ENCODE measurements around the gene POLR3E. TPM values are rescaled to one million over a fixed set of nuclear protein-coding genes. Genes with fewer than 3 reads are reported as not detected.

POLR3E gene
- polyA plus RNA-seq, 3 donors = 51.9 to 76.8 (median 53.0) TPM

DNA sequence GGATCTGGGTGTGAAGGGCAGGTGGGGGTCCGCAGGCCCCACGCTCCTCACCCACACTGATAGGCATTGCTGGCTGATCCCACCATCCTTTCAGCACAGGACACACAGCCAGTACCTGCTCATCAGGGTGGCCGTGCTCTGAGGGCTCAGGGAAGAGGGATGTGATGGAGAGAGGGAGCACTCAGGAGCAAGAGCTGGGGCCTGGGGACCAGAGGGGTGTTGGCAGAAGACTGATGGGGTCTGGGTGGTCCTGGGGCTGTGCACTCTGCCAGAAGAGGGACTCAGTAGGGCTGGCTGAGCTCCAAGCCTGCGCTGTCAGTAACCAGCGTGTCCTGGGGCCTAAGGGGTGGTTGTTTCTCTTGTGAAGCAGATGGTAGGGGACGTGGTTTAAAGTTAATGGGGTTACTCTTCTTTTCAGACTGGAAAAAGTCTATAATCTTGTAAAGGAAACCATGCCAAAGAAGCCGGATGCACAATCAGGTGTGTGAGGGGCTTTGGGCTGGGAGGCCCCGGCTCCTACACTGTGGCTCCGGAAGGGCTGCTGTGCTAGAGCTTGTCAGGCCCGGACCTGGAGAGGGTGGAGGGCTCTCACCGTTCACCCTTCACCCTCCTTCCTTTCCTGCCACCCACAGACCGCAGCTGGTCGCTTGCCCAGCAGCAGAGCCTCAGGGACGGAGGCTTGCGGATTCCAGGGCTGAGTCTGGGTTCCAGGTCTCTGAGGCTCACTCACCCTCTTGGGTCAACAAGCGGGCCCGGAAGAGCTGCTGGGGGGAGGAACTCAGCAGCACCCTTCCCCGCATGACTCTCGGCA, 27.8 kb downstream of the POLR3E start:
- no peak for DNase-seq (ENCODE audit: extremely low read depth in 1 of 11, low read depth in 9 of 11, low spot score in 4 of 11)

DNA sequence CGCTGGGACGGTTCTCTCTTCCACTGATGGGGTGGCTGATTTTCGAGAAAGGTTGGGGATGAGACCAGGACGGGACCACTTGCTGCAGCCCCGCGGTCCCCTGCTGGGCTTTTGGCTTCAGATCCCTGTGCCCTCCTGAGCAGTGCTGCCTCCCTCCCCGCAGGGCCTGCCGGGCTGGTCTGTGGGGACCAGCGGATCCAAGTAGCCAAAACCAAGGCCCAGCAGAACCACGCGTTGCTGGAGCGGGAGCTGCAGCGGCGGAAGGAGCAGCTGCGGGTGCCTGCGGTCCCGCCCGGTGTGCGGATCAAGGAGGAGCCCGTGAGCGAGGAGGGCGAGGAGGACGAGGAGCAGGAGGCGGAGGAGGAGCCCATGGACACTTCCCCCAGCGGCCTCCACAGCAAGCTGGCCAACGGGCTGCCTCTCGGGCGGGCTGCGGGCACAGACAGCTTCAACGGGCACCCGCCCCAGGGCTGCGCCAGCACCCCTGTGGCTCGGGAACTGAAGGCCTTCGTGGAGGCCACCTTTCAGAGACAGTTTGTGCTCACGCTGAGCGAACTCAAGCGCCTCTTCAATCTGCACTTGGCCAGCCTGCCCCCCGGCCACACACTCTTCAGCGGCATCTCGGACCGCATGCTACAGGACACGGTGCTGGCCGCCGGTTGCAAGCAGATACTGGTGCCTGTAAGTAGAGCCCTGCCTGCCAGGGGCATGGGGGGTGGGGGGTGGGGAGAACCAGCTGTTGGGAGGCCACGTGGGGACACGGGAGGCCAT, 28.6 kb downstream of the POLR3E start:
- DNase-seq (ENCODE audit: extremely low read depth in 1 of 11, low read depth in 9 of 11, low spot score in 4 of 11) = no peak

DNA sequence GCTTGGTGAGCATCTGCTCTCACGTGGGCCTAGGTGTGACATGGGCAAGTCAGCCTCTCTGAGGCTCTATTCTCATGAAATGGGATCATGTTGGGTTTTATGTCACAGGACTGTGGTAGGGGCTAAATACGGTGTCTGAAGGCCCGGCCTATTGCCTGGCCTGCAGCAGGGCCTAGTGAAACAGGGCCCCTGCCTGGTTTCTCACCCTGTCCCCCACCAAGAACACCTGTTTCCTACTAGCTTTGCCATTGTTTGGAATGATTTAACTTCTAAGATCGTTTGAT, 29.1 kb downstream of the POLR3E start:
- no peak for DNase-seq (ENCODE audit: extremely low read depth in 1 of 11, low read depth in 9 of 11, low spot score in 4 of 11)

DNA sequence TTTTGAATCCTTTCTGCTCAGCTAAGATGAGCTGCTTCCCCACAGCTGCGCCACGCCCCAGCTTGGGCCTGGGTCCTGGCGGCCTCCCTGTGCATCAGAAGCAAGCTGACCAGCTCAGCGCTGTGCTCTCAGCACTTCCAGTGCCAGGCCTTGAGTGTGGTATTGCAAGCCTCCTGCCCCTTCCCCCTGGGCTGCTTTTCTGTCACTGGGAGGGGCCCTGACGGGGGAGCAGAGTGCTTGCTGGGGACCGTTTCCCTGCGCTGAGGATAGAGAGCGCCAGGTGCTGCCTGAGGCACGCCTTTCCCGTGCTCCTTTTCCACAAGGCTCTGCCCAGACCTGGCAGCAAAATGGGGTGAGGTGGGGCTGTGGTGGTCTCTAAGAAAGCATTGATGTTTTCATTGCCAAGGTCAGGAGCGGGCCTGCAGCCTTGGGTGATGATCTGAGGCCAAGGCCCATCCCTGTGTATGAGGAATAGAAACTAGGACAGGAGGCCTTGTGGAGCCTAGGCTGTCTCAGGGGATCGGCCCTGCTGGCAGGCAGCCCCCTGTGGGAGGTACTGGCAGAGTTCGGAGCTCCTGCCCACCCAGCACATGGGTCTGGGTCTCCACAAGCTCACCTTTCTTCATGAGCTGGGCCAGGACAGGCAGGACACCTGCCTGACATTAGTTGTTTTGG, 29.7 kb downstream of the POLR3E start:
- no peak for DNase-seq (ENCODE audit: extremely low read depth in 1 of 11, low read depth in 9 of 11, low spot score in 4 of 11)

DNA sequence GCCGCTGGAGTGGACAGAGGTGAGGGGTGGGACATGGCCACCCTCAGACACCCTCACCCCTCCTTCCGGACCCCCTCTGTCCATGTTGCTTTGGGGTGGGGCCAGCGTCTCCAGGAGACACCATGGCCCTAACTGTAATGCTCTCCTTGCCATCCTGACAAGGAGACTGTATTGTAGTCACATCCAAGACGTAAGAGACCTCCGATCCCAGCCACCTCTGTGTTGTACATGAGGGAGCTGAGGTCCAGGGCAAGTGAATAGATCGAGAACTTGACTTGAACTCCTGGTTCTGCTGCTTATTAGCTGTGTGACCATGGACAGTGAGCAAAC, 30.2 kb downstream of the POLR3E start:
- no peak for DNase-seq (ENCODE audit: extremely low read depth in 1 of 11, low read depth in 9 of 11, low spot score in 4 of 11)

DNA sequence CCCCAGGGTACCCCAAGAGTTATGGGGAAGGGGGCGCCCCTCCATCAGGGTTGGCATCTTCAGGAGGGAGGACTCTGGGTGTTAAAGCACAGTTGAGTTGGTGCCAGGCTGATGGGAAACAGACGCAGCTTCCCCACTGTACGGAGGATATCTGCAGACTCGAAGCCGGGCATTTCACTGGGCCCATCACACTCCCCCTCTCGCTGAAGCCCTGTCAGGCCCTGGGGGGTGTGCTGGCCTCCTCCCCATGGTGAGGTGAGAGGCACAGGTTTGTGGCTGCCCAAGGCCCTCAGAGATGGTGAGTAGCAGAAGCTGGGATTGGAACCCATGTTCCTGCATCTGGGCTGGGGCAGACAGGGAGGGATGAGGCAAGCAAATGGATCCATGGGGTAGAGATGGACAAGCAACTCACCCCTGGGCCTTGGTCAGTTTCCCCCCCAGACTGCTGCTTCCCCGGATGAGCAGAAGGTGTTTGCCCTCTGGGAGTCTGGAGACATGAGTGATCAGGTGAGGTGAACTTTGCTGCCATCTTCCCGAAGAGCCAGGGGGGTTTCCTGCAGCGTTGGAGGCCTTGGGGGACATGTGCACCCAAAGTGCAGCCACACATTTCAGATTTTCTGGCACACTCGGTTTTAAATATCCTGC, 31.0 kb downstream of the POLR3E start:
- no peak for DNase-seq (ENCODE audit: extremely low read depth in 1 of 11, low read depth in 9 of 11, low spot score in 4 of 11)

DNA sequence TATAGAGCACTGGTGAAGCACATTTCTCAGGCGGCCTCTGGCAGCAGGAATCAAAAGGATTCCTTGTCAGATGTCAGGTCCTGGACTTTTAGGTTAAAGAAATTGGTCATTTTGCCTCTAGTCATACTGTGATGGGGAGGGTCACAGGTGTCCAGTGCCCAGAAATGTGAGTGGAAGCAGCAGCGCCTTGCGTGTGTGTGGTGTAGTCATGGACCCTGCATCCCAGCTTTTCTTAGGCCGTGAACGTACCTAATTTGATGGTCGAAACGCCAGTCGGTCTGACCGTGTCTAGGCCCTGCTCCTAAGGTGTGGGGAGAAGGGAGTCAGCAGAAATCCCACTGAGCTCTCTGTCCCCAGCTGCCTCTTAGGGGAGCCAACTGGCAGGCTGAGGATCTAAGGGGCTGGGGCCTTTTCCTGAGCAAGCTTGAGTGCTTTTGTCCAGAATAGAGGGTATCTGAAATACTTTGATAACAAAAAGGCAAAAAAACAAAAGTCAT, 32.0 kb downstream of the POLR3E start:
- DNase-seq (ENCODE audit: extremely low read depth in 1 of 11, low read depth in 9 of 11, low spot score in 4 of 11) = no peak

DNA sequence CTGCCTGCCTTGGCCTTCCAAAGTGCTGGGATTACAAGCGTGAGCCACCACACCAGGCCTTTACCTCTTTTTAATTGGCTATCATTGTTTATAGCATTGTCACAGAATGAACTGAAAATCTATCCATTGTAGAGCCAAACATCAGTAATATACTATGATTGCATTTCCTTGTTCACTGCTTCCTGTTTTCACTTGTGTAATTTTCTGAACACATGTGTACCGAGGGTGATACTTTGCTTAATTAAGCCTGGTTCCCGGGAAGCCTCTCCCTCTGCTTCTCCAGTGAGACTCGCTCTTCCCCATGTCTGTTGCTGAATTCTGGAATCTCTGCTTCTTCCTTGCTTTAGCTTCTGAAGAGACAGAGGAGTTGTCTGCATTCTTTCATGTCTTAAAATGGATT, 33.1 kb downstream of the POLR3E start:
- no peak for DNase-seq (ENCODE audit: extremely low read depth in 1 of 11, low read depth in 9 of 11, low spot score in 4 of 11)

DNA sequence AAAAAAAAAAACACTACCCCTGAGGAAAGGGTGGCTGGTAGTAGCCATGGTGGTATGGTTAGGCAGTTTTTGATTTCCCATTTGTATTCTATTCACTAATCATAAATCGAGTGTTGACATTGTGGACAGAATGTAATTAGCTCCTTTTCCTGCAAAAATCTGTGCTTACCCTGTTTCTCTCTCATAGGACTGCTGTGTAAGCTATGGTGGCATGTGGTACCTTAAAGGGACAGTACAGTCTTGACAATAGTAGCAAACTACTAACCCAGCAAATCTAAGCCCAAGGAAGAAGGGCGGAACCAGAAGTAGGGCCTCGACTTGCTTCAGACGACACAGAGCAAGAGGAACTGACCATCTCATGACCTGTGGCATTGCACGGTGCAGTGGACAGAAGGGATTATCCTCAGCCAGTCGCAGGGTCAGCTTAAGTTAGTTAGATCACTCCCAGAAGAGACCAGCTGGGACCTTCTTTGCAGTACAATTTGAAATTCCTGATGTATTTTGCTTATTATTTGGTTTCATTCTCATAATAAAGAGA, 36.3 kb downstream of the POLR3E start:
- no peak for DNase-seq (ENCODE audit: extremely low read depth in 1 of 11, low read depth in 9 of 11, low spot score in 4 of 11)

DNA sequence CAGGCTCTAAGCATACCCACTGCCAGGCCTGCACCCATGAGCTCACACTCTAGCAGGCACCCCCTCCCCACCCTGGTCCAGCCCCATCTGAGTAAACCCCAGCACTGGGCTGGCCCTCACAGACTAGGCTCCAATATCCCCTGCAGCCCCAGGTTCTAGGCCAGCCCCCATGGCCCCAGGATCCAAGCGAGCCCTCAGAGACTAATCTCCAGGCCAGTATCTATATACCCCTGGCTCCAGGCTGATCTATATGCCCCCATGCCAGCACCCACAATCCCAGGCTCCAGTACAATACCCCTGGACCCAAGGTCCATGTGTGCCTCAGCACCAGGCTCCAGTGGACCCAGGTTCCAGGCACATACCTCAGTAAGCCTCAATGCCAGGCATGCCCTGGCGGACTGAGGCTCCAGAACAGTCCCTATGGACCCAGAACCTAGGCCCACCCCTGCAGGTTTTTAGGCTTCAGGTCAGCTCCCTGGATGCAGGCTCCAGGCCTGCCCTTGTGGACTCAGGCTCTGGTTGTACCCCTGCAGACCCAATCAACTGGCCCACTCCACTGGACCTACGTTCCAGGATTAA, 38.5 kb downstream of the POLR3E start:
- no peak for DNase-seq (ENCODE audit: extremely low read depth in 1 of 11, low read depth in 9 of 11, low spot score in 4 of 11)

DNA sequence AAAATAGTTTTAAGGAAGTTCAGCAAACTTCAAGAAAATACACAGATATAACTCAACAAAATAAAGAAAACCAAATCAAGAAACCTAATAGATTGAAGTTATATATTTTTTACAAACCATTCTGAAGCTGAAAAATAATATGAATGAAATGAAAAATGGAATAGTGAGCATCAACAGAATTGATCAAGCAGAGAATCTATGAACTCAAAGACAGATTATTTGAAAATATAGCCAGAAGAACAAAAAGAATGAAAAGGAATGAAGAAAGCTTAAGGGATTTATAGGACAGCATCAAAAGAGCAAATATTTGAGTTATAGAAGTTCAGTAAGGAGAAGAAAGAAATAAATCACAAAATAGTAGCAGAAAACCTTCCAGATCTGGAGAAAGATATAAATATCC, 39.4 kb downstream of the POLR3E start:
- no peak for DNase-seq (ENCODE audit: extremely low read depth in 1 of 11, low read depth in 9 of 11, low spot score in 4 of 11)

DNA sequence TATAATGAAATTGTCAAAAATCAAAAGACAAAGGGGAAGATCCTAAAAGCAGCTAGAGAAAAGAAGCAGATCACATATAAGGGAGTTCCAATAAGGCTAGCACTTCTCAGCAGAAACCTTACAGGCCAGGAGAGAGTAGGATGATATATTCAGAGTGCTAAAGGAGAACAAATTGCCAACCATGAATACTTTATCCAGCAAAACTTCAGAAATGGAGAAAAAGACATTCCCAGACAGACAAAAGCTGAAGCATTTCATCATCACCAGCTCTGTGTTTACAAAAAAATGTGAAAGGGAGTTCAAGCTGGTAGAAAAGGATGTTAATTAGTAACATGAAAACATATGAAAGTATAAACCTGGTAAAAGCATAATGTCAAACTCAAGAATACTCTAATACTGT, 39.8 kb downstream of the POLR3E start:
- DNase-seq (ENCODE audit: extremely low read depth in 1 of 11, low read depth in 9 of 11, low spot score in 4 of 11) = no peak

DNA sequence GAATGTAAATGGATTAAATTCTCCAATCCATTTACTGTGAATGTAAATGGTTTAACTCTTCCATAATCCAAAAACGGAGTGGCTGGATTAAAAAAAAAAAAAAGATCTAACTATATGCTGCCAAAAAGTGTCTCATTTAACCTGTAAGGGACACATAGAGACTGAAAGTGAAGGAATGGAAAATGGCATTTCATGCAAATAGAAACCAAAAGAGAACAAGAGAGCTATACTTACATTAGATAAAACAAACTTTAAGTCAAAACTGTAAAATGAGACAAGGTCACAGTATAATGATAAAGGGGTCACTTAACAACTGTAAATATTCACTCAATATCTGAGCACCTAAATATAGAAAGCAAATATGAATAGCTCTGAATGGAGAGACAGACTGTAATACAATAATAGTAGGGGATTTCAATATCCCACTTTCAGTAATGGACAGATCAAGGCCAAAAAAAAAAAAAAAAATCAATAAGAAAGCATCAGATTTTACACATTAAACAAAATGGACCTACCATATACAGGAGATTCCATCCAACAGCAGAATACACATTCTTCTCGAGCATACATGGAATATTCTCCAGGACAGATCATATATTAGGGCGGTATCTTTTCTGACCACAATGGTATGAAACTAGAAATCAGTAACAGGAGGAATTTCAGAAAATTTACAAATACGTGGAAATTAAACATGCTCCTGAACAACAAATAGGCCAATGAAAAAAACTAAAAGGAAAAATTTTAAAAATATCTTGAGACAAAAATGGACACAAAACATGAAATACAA, 40.8 kb downstream of the POLR3E start:
- DNase-seq (ENCODE audit: extremely low read depth in 1 of 11, low read depth in 9 of 11, low spot score in 4 of 11) = no peak

DNA sequence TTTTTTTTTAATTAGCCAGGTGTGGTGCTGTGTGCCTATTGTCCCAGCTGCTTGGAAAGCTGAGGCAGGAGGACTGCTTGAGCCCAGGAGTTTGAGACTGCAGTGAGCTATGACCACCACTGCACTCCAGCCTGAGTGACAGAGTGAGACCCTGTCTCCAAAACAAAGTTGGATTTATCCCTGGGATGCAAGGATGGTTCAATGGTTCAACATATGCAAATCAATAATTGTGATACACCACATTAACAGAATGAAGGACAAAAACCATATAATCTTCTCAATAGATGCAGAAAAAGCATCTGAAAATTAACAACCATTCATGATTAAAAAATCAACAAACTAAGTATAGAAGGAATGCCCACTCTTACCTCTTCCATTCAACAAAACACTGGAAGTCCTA, 43.7 kb downstream of the POLR3E start:
- DNase-seq (ENCODE audit: extremely low read depth in 1 of 11, low read depth in 9 of 11, low spot score in 4 of 11) = no peak

DNA sequence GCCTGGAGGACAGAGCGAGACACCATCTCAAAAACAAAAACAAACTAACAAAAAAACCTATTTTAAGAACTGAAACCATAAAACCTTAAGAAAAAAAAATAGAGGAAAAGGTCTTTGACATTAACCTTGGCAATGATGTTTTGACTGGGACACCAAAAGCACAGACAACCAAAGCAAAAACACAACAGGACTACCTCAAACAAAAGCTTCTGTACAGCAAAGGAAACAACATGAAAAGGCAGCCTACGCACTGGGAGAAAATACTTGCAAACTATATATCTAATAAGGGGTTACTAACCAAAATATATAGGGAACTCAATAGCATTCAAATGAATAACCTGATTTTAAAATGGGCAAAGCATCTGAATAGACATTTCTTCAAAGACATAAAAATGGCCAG, 44.9 kb downstream of the POLR3E start:
- DNase-seq (ENCODE audit: extremely low read depth in 1 of 11, low read depth in 9 of 11, low spot score in 4 of 11) = no peak

DNA sequence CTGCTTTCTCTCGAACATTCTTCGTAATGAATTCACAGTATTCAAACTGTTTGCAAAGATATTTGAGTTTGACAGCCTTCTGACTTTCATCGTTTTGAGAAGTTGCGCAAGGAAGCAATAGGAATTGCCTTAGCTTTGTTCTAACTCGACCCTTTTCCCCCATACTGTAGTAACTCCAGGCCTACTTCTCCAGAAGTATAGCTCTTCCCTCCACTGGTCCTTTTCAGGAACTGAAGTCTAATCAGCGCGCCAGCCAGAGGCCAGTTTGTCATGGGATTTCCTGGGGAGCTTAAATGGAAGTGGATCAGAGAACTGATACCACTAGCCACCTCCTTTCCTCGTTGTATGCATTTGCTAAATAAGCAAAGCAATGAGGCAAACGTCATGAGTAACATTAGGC, 49.3 kb downstream of the POLR3E start:
- DNase-seq (ENCODE audit: extremely low read depth in 1 of 11, low read depth in 9 of 11, low spot score in 4 of 11) = no peak

DNA sequence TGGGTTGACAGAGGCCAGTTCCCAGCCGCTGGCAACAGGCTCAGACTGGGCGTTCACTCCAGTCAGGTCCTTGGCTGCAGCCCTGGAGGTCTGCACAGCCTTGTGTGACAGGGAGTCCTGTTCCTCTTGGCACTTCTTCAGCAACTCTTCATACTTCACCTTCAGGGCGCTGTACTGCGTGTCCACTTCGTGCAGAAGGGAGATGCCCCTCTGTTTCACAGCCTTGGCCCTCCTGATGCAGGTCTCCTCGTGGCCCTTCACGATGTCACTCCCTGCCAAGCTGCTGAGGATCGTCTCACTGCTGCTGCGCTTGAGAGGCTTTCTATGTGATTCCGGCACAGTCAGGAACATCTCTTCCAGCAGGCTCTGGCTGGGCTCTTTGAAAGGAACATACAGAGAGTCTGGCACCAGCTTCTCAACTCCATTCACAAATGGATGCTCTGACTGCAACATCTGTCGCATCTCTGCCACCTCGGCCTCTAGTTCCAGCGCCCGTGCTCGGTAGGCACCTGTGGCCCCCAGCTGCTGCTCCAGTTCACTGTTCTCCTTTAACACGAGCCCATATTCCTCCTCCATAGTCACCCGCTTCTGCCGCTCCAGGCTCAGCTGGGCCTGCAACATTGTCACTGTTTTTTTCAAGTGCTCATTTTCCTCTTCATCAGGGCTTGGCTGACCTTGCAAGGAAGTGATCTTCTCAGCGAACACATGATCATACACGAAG, 50.1 kb downstream of the POLR3E start:
- DNase-seq (ENCODE audit: extremely low read depth in 1 of 11, low read depth in 9 of 11, low spot score in 4 of 11) = no peak

DNA sequence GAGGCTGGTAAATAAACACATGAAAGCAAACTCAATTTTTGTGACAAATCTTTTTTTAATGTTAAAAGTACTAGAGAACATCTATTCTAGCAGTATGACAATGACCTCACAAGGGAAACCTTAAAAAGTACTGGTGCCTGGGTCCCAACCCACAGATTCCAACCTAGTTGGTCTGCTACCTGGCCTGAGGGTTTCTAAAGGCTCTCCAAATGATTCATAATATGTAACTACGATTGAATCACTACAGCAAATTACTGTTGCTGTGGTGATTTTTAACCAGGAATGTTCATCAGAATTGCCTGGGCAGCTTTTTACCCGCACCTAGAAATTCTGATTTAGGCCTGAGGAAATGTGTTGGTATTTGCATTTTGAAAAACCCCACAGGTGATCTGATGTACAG, 51.1 kb downstream of the POLR3E start:
- DNase-seq (ENCODE audit: extremely low read depth in 1 of 11, low read depth in 9 of 11, low spot score in 4 of 11) = no peak

Data from renal cortex interstitium (tissue), 11 donors.